HUES48 (cell line): Measurements from ENCODE around the gene PTPRD.
A peak's percentile ranks its signal among the peaks of the same experiment; 100 is the strongest.

Experiments used
- H3K27ac ChIP-seq: one replicate; pipeline ENCODE4 v1.7.0; 2013; ENCODE audit warnings: low read depth, low read length, inconsistent platforms
- H3K27me3 ChIP-seq: 2 replicates; pipeline ENCODE4 v1.6.1; 2013; ENCODE audit warnings: mild to moderate bottlenecking, low read length; ENCODE audit not compliant: control insufficient read depth, insufficient read depth
- H3K36me3 ChIP-seq: 2 replicates; pipeline ENCODE4 v1.6.1; 2013; ENCODE audit warnings: low read length; ENCODE audit not compliant: control insufficient read depth, insufficient read depth
- H3K4me1 ChIP-seq: 2 replicates; pipeline ENCODE4 v1.6.1; 2013; ENCODE audit warnings: mild to moderate bottlenecking, low read length; ENCODE audit not compliant: control insufficient read depth, insufficient read depth
- H3K4me3 ChIP-seq: 2 replicates; pipeline ENCODE4 v1.5.1; 2013; ENCODE audit warnings: mild to moderate bottlenecking, low read depth, low read length
- H3K9ac ChIP-seq: 2 replicates; pipeline ENCODE4 v1.6.1; 2013; ENCODE audit warnings: mild to moderate bottlenecking, low read depth, low read length, moderate library complexity
- H3K9me3 ChIP-seq: 2 replicates; pipeline ENCODE4 v1.6.1; 2013; ENCODE audit warnings: low read length; ENCODE audit not compliant: control insufficient read depth, insufficient read depth

PTPRD gene

DNA sequence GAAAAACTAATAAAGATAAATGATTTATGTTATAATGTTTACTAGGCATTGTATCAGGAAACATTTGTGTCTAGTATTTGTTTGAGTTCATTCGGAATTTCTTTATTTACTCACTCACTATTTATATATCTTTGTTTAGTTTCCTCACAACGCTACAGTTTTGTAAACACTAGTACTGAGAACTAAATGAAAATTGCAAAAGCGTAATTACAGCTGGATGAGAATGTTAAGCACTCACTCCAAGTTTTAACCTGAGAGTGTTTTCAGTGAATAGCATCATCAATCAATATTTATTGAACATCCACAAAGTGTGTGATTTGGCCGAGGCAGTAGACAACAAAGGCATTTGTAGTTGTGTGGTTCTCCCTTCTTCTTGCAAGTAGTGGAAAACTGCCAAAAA, 1843.6 kb downstream of the PTPRD start:
- Histone ChIP-seq H3K27me3 (no peaks in the 10 kb centered on the region), H3K4me1 (no peaks in the 10 kb centered on the region), H3K9me3 (no peaks in the 10 kb centered on the region), H3K4me3 (no peak overlapping the region), H3K36me3 (no peaks in the 10 kb centered on the region), H3K9ac (no peak overlapping the region), H3K27ac (no peak overlapping the region)

DNA sequence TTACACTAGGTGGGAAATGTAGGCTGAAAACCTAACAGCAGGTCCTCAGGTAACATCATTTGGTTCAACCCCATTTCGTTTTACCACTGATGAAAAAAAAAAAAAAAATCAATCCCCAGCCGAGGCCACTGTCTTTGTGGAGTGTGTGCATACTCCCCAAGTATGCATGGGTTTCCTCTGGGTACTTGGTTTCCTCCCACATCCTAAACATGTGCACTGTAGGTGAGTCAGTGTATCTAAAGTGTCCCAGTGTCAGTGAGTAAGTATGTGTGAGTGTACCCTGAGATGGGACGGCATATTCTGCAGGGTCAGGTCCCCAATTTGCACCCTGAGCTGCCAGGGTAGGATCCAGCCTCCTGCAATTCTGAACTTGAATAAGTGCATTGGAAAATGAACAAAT, 1846.7 kb downstream of the PTPRD start:
- H3K9ac ChIP-seq: no peak overlapping the region
- no peaks in the 10 kb centered on the region for H3K27me3 ChIP-seq
- no peaks in the 10 kb centered on the region for H3K36me3 ChIP-seq
- 0 out of 2 replicates have a peak, but pooled peaks cover 4% of the 10 kb centered on the region for H3K4me1 ChIP-seq
- H3K27ac ChIP-seq: no peak overlapping the region
- no peak overlapping the region for H3K4me3 ChIP-seq
- H3K9me3 ChIP-seq: no peaks in the 10 kb centered on the region

DNA sequence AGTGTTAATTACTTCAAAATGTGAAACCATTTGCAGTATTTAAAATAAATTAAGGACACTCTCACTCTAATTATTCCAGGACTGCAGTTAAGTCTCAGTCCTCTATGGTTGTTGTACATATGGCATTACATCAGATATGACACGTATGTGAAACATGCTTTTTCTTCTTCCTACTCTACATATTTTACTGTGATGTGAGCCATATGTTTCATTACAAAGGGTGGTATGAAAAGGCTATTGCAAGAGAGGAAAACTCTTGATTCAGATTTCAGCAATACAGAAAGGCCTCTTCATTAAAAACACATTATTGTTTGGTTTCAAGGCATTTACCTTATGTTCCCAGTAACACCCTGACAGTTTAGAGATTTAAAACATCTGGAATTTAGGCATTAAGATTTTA, 1848.8 kb downstream of the PTPRD start:
- Histone ChIP-seq H3K9ac (no peak overlapping the region), H3K9me3 (no peaks in the 10 kb centered on the region), H3K4me3 (no peak overlapping the region), H3K36me3 (no peaks in the 10 kb centered on the region), H3K27ac (no peak overlapping the region), H3K4me1 (0 out of 2 replicates have a peak, but pooled peaks cover 7% of the 10 kb centered on the region), H3K27me3 (no peaks in the 10 kb centered on the region)

DNA sequence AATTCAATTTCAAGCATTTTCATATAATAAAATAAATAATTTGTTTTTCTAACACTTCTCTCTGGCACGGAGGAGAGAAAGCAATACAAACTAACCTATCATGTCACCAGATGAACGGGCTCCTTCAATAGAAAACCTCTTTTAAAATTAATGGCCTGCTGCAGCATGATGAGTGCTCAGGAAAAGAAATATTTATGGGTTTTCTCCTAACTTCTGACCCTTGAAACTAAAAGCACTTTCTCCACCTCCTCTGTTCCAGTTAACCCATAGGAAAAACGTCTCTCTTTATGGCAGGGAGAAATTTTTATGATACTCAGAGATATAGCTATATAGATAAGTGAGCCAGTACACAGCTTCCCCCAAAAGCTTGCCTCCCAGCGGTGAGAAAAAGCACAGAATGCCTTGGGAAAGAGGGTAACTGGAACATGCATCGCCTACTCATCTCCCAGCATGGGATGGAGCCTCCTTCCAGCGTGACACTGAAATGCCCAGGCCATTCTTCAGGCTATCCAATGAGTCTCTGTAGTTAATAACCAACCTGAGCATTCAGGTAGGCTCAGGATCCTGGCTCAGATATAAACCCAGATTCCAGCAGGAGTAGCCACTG, 1850.2 kb downstream of the PTPRD start:
- no peak overlapping the region for H3K27ac ChIP-seq
- no peak overlapping the region for H3K4me3 ChIP-seq
- no peaks in the 10 kb centered on the region for H3K27me3 ChIP-seq
- H3K9me3 ChIP-seq: no peaks in the 10 kb centered on the region
- no peak overlapping the region for H3K9ac ChIP-seq
- H3K36me3 ChIP-seq: no peaks in the 10 kb centered on the region
- 0 out of 2 replicates have a peak, but pooled peaks cover 7% of the 10 kb centered on the region for H3K4me1 ChIP-seq

DNA sequence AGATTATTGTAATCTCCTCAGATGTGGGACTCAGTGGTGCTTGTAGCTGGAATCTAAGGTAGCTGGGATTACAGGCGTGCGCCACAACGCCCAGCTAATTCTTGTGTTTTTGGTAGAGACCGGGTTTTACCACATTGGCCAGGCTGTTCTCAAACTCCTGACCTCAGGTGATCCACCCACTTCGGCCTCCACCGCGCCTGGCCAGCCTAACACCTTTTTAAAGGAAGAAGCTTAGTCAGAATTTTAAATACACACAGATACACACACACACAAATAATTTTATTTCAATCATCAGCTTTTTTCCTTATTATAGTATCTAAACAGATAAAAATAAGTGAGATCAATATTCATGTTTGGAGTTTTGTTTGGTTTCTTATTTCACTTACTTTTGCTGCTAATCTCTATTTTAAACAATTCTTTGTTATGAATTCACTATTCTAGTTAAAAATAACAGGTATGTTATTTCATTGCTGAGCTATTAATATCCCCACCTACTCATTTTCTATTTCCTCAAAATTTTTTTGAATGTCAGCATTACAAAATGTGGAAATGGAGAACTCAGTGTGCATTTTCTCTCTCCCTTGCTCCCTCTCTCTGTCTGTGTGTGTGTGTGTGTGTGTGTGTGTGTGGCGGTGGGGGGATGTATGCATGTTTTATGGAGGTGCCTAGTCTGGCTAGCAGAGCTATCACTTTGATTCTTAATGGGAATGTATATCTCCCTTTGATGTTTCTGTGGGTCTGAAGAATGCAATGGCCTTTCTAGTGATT, 1852.6 kb downstream of the PTPRD start:
- H3K4me1 ChIP-seq: peaks cover 12% of the 10 kb centered on the region; the same call in 1 of the 2 replicates
- no peak overlapping the region for H3K9ac ChIP-seq
- H3K27me3 ChIP-seq: no peaks in the 10 kb centered on the region
- no peak overlapping the region for H3K27ac ChIP-seq
- H3K36me3 ChIP-seq: no peaks in the 10 kb centered on the region
- H3K4me3 ChIP-seq: no peak overlapping the region
- H3K9me3 ChIP-seq: no peaks in the 10 kb centered on the region

DNA sequence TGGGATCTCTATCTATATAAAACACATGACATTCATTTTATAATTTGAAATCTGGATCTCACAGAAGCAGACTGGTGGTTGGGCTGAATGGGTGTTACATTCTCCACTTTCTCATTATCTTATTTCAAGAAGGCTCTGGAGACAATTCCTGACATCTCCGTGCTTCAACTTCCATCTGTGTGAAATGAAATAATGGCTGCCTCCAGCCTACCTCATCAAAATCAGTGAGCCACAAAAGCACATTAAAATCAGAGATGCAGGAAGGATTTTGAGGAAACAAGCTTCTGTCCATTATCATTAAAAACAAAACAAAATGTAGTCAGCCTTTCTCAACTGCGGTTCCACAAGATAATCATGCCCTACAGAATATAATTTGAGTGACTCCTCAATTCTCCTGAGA, 1854.9 kb downstream of the PTPRD start:
- Histone ChIP-seq H3K27me3 (no peaks in the 10 kb centered on the region), H3K27ac (no peak overlapping the region), H3K9me3 (no peaks in the 10 kb centered on the region), H3K36me3 (no peaks in the 10 kb centered on the region), H3K4me1 (peaks cover 12% of the 10 kb centered on the region; the same call in 1 of the 2 replicates), H3K4me3 (no peak overlapping the region), H3K9ac (no peak overlapping the region)

DNA sequence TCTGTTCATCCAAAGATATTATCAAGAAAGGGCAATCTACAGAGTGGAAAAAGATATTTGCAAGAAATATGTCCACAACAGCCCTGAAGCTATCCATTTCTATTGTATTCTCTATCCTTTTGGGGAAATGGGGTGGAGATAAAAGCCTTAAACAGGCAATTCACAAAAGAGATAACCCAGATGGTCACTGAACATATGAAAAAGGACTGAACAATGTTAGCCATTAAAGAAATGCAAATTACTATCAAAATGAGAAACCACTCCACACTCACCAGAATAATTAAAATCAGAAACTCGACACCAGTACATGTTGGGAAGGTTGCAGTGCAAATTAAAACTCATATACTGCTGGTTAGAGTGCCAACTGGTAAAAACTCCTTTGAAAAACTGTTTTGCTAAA, 1858.1 kb downstream of the PTPRD start:
- Histone ChIP-seq H3K27ac (no peak overlapping the region), H3K9me3 (no peaks in the 10 kb centered on the region), H3K9ac (no peak overlapping the region), H3K4me1 (peaks cover 31% of the 10 kb centered on the region), H3K36me3 (no peaks in the 10 kb centered on the region), H3K27me3 (no peaks in the 10 kb centered on the region), H3K4me3 (no peak overlapping the region)

DNA sequence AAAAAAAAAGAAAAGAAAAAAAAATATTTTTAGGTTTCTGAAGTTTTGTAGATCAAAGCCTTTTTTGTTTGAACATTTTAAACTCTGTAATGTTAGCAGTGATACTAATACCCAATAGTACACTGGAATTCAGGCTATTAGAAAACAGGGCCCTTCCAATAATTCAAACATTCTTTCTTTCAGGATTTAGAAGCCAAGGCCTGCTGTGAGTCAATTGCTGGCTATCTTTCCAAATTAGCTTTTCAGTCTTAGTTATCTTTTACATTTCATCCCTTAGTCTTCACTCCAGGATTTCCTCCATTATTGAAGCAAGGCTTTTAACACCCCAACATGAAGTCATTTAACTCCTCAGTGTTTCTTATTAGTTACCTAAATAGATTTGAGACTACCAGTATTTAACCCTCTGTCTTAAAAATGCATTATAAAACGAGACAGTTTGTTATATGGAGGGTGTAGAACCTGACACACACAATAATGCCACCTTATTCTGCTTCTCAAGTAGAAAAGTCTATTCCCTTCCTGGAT, 1861.3 kb downstream of the PTPRD start:
- Histone ChIP-seq H3K4me3 (no peak overlapping the region), H3K4me1 (peaks cover 31% of the 10 kb centered on the region), H3K9ac (no peak overlapping the region), H3K27ac (peak overlapping the region; percentile 84), H3K27me3 (no peaks in the 10 kb centered on the region), H3K9me3 (no peaks in the 10 kb centered on the region), H3K36me3 (no peaks in the 10 kb centered on the region)

DNA sequence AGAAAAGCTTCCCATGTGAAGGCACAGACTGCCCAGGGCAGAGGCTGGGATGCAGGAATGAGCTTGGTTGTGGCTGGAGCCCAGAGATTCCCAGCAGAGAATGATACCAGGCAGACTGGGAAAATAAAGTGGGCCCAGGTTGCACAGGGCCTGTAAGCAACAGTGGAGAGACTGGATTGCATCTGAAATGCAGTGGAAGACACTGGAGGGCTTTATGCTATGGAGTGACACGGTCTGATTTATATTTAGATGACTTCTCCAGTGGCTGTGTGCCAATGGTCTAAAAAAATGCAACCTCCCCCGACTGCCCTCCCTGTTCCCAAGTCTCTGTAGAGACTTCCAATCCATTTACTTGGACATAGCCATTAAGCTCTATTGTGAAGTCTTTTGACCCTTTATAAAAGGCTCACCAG, 1862.2 kb downstream of the PTPRD start:
- H3K27me3 ChIP-seq: no peaks in the 10 kb centered on the region
- peak overlapping the region; percentile 23 for H3K27ac ChIP-seq
- no peak overlapping the region for H3K9ac ChIP-seq
- H3K4me1 ChIP-seq: peaks cover 27% of the 10 kb centered on the region
- no peaks in the 10 kb centered on the region for H3K36me3 ChIP-seq
- H3K4me3 ChIP-seq: no peak overlapping the region
- H3K9me3 ChIP-seq: no peaks in the 10 kb centered on the region

DNA sequence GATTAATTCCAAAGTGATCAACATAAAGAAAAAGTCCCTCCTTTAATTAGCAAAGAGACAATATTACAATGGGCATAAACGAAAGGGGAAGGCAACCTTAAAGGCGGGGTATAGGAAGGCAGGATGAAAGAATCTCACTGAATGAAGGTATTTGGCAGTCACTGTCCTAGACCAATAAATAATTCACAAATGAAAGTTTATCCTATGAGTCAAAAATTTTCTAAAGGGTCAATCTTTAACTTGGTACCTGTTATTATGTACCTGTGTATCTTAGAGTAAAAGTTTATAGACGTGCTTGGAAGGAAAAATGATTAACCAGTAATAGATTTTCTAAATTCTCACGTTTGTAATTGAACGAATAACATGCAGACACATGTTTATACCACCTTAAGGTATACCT, 1867.5 kb downstream of the PTPRD start:
- Histone ChIP-seq H3K9ac (no peak overlapping the region), H3K9me3 (no peaks in the 10 kb centered on the region), H3K4me1 (peaks cover under 1% of the 10 kb centered on the region), H3K36me3 (no peaks in the 10 kb centered on the region), H3K4me3 (no peak overlapping the region), H3K27me3 (no peaks in the 10 kb centered on the region), H3K27ac (no peak overlapping the region)

DNA sequence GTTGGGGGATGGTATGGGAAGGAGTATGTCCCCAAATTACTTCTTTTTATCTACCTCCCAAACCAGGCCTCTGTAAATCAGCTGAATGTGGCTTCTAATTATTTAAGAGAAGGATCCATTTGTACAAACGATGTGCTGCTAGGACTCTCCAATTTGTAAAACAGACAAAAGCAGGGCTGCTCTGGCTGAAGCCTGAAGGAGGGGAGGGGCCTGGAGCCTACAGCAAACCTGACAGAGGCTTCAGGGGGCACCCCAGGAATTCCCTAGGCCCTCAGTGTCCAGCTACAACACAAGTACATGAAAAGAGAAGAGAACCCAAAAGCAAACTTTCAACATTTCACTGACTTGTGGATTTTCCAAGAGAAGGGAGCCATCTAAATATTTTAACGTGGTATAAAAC, 1873.9 kb downstream of the PTPRD start:
- Histone ChIP-seq H3K27ac (peak overlapping the region; percentile 8), H3K9me3 (no peaks in the 10 kb centered on the region), H3K36me3 (no peaks in the 10 kb centered on the region), H3K27me3 (no peaks in the 10 kb centered on the region), H3K9ac (no peak overlapping the region), H3K4me1 (peaks cover 23% of the 10 kb centered on the region), H3K4me3 (no peak overlapping the region)
